ENCODE data around the gene LIMK2.
A peak's percentile ranks its signal among the peaks of the same experiment; 100 is the strongest.
"Not testable (repeated sequence)": the region's sequence is repeated elsewhere in the genome, so short reads cannot be mapped to it uniquely, and the experiment has no call there.

Gene LIMK2

DNA sequence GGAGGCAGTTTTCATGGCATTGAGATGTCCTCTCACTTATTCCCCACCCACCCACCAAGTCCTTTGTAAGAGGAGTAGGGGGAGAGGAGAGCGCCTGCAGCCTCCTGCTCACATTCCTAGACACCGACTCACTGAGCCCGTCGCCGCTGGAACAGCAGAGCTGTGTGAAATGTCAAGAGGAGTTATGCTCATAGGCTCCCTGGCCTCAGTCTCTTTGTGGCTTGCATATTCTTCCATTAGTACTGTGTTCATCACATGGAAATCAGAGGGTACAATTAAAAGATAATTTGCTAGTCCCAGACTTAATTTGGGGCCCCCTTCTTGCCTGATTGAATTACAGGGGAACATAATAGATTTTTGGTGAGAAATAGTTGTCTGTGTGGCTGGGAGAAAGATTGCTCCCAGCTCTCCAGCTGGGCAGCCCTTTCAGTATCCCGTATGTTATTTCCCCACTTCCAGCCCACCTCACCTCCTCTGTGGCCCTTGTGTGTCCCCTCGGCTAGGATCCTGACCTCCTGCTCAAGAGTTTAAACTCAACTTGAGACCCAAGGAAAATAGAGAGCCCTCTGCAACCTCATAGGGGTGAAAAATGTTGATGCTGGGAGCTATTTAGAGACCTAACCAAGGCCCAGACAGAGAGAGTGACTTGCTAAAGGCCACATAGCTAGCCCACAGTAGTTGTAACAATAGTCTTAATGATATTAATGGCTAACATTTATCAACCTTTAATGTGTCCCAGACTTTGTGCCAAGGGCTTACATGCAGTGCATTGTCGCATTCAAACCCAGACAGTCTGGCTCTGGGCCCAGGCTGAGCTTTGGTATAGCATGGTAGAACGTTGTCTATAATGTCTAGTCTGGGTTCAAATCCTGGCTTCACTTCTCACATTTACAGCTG, 32.2 kb downstream of the LIMK2 start:
- no peak for DNase-seq (ENCODE audit: low spot score)

DNA sequence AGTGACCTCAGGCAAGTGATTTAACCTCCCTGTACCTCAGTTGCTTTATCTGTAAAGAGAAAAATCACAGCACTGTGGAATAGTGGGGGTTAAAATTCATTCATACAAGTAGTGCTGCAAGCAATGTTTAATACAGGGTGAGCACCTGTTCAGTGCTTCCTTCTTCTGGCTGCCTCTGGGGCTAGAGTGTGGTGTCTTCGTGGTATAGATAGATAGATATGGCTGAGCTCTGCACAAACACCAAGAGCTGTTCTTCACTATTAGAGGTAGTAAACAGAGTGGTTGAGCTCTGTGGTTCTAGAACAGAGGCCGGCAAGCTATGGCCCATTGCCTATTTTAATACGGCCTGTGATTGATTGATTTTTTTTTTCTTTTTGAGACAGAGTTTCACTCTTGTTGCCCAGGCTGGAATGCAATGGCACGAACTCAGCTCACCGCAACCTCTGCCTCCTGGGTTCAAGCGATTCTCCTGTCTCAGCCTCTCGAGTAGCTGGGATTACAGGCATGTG, 32.9 kb downstream of the LIMK2 start:
- DNase-seq (ENCODE audit: low spot score) = no peak

DNA sequence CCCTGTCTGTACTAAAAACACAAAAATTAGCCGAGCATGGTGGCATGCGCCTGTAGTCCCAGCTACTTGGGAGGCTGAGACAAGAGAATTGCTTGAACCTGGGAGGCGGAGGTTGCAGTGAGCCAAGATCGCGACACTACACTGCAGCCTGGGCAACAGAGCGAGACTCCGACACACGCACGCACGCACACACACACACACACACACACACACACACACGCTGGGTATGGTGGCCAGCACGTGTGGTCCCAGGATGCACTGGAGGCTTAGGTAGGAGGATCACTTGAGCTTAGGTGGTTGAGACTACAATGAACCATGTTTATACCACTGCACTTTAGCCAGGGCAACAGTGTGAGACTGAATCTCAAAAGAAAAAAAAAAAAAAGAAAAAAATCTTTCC, 33.9 kb downstream of the LIMK2 start:
- DNase-seq (ENCODE audit: low spot score) = not testable (repeated sequence)

DNA sequence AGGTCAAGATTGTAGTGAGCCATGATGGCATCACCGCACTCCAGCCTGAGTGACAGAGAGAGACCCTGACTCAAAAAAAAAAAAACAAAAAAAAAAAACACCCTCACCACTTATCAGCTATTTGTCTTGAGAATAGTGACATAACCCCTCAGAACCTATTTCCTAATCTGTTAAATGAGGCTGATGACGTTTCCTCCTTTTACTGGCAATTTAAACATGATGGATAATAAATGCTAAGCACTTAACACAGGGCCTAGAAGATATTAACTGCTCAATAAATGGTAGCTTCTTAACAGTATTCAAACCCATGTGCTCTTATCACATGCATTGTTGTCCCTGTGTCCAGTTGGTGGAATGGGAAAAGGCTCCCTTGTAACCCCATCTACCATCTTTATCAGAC, 34.6 kb downstream of the LIMK2 start:
- no peak for DNase-seq (ENCODE audit: low spot score)

DNA sequence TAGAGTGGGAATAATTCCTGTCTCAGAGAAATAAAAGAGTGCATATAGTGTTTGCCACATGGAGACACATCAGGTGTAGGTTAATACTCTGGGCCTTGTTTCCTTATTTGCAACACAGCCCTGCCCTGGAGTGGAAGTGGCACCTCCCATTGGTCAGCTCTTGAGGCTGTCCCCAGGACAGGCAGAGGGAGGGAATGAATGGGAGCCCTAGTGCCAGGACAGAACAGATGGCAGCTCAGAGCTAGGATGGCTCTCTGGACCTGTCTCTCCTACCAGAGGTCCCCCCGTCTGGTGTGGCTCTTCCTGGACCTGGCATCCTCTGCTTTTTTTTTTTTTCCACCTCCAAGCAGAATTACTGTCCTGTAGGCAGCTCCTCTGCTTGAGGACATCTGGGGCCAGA, 35.6 kb downstream of the LIMK2 start:
- DNase-seq (ENCODE audit: low spot score) = no peak

DNA sequence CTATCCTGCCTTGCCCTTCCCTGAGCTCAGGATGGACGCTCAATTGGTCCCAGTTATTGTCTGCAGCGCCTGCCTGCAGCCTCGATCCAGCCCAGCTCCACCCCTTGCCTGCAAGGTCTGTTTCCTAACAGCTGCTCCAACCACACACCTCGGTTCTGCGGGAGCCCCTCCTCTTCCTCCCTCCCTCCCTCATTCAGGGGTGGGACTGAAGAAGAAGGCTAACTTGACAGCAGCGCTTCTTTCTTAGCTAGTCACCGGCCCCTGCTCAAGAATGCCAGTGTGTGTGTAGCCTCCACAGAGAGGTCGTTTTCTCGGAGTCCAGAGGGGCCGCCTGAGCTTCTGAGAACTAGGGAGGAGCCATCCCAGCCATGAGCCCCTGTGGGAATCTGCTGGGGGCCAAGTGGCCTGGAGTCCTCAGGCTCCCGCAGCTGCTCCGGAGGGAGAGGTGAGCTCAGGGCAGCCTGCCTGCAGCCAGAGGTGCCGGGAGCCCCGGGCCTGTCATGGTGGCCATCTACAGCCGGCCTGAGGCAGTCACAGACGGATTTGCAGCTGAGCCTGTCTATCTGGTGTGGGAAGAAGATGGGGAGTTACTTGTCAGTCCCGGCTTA, 36.1 kb downstream of the LIMK2 start:
- peak; percentile 75 for DNase-seq (ENCODE audit: low spot score)

DNA sequence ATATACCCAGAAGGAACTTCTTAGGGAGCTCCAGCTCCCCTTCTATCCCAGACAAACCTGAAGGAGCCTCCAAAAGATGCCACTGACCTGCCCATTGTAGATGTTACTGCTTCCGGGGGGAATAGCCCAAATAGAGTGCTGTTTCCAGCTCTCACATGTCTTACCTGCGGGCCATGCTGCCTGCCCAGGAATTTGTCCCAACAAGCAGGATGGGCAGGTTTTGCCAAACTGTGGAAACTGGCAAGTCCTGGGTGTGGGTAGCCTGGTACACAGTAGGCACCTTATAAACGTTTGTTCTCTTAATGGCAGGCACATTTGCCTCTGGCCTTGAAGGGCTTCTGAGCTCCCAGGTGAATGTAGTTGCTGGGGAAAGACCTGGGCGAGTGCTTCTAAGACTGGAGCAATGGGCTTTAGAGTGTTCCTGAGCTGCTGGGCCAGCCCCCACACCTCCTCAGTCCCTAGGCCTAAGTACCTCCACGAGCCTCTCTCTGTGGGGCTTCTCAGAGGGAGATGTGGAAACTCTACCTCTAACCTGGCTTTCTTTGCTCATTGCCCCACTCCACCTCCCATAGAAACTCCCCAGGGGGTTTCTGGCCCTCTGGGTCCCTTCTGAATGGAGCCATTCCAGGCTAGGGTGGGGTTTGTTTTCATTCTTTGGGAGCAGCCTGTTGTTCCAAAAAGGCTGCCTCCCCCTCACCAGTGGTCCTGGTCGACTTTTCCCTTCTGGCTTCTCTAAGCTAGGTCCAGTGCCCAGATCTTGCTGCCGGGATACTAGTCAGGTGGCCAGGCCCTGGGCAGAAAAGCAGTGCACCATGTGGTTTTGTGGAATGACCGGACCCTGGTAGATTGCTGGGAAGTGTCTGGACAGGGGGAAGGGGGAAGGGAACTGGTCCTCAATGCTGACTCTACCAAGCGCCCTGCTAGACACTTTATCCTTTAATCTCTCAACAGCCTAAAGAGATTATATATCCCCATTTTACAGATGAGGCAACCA, 37.2 kb downstream of the LIMK2 start:
- no peak for DNase-seq (ENCODE audit: low spot score)

DNA sequence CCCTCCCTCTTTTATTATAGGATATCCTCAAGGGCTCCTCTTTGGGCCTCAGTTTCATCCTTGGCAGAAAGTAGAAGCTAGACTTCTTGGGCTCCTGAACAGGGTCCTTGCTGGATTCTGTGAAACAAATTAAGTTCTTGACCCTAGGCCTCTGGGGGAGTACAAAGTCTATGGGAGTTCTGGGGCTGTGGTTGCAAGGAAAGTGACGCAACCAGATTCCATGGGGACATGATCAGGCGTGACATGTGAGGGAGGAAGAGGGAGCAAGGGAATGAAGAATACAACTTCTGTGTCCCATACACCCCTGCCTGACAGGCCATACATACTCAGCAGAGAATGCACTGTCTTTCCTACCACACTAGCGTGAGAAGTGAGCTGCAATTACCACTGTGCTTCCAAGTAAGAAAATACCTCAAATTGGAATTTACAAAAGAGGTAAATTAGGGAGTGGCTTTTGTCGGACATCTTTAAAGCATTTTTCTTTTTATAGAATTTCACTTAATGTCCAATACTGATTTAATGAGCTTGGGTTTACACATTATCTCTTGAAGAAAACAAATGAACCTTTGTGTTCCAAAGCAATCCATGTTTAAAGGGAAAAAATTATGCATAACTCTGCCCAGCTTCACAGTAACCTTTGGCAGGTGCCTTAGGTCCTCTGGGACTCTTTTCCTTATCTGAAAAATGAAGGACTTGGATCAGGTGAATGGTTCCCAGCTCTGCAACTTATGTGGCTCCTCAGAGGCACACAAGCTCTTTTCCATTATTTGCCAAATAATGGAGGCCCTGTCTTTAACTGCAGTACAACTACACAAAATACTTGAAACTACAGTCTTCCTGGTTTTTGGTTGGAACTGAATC, 38.9 kb downstream of the LIMK2 start:
- DNase-seq (ENCODE audit: low spot score) = no peak

DNA sequence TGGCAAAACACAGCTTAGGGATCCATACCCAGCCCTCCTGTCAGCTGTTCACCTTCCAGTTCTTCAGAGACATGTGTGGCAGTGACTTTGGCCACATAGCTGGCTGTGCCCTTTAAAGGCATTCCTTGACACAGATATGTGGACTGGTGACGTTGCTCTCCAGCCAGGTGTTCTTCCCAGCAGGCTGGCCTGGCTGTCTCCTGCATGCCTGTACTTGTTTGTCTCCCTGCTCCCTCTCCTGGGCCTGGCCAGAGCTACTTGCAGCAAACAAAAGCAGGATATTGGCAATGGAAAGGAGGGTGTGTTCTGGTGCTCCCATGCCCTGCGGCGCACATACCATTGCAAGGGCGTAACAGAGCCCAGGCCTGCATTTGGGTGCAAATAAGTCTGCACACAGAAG, 41.9 kb downstream of the LIMK2 start:
- DNase-seq (ENCODE audit: low spot score) = no peak

DNA sequence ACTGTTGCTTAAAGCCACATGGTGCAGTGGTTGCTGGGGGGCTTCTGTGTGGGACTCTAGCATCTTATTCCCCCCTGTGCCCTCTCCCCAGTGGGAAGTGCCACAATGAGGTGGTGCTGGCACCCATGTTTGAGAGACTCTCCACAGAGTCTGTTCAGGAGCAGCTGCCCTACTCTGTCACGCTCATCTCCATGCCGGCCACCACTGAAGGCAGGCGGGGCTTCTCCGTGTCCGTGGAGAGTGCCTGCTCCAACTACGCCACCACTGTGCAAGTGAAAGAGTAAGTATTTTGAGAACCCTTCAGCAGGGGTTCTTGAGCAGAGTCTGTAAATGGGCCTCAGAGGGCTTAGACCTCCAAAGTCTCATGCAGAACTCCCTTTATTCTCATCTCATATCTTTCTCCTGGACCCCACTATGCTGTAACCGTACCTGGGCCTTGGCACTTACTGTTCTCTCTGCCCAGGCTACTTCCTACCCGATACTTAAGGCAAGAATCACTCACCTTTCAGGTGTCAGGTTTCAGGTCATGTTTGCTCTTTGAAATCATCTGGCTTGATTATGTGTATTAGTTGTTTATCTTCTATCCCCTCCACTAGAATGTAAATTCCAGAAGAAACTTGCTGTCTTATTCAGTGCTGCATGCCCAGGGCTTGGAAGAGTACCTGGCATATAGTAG, 47.8 kb downstream of the LIMK2 start:
- DNase-seq (ENCODE audit: low spot score) = no peak

DNA sequence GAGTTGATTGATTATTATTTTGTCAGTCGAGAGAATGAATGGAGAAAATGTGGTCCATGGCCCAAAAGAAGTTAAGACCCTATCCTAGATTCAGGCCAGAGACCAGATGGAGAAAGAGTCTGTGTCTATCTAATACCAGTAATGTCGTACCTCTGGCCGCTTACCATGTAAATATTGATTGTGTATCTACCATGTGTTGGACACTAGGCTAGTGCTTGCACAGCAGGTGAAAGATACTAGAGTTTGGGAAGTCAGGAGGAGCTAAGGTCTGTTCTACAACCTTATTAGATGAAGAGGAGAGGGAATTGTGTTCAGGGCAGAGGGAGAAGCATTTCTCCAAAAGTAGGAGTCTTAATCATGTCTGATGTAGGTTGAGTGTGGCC, 48.4 kb downstream of the LIMK2 start:
- no peak for DNase-seq (ENCODE audit: low spot score)

DNA sequence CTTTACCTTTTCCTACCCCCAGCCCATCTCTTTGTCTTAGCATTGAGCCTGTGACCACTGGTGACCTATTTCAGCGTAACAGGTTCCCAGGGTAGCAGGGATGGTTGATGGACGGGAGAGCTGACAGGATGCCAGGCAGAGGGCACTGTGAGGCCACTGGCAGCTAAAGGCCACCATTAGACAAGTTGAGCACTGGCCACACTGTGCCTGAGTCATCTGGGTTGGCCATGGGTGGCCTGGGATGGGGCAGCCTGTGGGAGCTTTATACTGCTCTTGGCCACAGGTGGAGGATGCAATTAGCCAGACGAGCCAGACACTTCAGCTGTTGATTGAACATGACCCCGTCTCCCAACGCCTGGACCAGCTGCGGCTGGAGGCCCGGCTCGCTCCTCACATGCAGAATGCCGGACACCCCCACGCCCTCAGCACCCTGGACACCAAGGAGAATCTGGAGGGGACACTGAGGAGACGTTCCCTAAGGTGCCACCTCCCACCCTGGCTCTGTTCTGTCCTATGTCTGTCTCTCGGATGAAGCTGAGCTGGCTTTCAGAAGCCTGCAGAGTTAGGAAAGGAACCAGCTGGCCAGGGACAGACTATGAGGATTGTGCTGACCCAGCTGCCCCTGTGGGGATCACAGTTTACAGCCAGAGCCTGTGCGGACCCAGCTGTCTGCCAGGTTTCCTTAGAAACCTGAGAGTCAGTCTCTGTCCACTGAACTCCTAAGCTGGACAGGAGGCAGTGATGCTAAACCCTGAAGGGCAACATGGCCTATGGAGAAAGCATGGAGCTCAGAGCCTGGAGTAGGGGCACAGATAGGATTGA, 50.4 kb downstream of the LIMK2 start:
- no peak for DNase-seq (ENCODE audit: low spot score)

DNA sequence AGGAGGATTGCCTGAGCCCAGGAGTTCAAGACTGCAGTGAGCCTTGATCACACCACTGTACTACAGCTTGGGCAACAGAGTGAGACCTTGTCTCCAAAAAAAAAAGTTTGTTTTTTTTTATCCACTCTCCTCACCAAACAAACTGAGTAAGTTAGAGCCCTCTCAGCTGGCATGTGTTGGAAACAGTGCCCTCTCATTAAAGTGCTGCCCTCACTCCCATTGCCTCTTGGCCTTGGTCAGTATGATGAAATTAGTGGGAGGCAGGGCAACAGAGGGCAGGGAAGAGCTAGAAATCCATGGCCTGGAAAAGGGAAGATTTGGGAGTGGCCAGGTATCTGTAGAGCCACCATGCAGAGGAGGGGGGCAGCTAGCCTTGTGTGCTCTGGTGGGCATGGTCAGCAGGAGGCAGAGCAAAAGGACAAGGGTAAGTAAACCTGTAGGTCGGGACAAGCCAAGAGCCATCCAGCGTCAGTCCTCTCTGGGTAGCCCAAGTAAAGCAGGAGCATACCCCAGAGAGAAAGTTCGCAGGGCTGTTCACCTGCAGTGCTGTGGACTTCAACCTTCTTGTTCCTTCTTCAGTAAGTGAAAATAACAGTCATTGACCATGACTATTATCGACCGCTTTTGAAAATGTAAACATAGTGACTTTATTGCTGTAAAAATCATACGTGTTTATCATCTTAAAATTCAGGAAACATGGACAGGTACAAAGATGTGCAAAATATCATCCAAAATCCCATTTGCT, 52.0 kb downstream of the LIMK2 start:
- no peak for DNase-seq (ENCODE audit: low spot score)

DNA sequence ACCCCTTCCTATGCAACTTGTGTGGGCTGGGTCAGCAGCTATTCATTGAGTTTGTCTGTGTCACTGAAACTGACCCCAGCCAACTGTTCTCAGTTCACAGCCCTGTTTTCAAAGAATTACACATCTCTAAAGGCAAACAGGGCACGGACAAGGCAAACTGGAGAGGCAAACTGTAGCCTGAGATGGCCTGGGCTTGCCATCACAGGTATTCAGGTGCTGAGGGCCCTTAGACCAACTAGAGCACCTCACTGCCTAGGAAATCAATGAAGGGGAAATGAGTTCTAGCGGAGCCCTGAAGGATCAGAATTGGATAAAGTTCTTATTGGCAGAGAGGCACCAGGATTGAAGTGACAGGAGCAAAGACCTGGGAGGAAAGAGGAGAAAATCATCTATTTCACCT, 56.2 kb downstream of the LIMK2 start:
- no peak for DNase-seq (ENCODE audit: low spot score)

DNA sequence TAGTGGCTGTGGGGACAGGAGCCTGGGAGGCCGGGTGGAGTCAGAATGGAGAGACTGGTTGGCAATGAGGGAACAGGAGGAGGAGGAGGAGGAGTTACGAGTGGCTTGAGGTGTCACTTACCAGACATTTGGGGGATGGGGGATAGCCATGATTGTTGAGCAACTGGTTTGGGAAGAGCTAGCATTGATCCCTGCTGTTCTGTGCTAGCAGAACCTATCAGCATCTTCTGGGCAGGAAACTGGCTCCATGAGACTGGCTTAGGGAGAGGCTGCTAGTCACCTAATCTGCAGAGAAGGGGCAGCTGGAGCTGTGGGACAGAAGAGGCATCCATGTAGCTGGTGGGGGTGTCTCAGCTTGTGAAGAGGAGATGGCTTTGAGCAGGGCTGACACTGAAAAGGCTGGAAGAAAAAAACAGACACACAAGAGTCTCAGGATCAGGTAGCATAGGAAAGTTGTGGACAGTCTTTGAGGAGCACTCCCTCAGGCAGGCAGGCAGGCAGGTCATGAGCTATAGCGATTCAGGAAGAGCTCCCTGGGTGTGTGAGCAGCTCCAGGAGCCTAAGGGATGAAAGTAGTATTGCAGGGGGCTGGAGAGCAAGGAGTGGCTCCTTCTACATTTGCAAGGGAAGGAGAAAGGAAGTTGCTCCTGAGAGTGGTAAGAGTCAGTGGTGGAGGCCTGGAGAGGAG, 57.9 kb downstream of the LIMK2 start:
- no peak for DNase-seq (ENCODE audit: low spot score)

DNA sequence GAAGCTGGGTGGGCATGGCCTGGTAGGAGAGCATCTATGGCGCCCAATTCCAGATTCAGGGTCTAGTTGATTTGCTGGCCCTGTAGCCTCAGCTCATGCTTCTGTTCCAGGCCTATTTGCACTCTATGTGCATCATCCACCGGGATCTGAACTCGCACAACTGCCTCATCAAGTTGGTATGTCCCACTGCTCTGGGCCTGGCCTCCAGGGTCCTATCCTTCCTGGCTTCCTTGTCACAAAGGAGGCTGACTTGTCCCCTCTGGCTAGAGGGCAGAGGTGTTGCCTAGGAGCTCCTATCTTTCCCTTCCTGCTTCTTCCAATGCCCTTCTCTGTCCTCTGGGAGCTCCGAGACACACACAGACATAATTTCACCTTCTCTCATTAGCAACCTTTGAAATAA, 58.9 kb downstream of the LIMK2 start:
- DNase-seq (ENCODE audit: low spot score) = no peak

DNA sequence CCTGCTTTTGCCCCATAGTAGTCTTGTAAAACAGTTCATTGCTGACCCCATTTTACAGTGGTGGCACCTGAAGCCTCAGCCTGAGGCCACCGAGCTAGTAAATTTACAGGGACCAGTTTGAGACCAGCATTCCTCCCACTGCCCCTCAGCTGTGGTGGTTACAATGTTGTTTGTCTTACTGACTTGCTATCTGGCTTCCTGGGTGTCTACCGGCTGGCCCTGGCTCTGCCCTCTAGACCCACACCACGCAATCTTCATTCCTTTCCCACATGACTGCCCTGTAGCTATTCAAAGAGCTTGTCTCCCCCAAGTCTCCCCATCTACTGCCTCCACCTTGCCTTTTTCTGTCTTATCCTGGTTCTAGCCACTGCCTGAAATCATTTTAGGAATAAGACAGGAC, 59.4 kb downstream of the LIMK2 start:
- no peak for DNase-seq (ENCODE audit: low spot score)

Data from NAMALWA (cell line).